GM21619 (cell line): Measurements from ENCODE around the gene CIB4.
"Not testable (repeated sequence)": the region's sequence is repeated elsewhere in the genome, so short reads cannot be mapped to it uniquely, and the experiment has no call there.

ENCODE experiments used
- ATAC-seq: cut with Tn5 transposase; IDR thresholded peaks from one replicate; pipeline ENCODE4 v1.9.1; 2021; ENCODE audit not compliant: unreplicated experiment

The CIB4 gene

DNA sequence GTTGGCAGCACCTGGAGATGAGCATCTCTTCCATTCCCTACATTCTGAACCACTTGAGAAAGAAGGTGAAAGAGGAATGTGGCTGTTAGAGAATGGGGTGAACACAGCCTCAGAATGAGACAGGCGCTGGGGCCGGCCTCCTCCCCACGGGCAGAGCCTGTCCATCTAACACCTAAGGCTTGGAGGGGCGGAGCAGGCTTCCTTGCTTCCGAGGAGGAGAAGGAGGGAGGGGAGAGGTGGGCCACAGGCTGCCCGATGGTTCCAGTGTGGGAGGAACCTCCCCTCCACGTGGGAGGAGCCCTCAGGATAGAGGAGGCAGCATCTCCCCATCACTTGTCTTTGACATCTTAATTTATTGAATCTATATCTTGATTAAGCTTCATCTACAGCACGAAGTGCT, 68.6 kb downstream of the CIB4 start:
- ATAC-seq = no peak

DNA sequence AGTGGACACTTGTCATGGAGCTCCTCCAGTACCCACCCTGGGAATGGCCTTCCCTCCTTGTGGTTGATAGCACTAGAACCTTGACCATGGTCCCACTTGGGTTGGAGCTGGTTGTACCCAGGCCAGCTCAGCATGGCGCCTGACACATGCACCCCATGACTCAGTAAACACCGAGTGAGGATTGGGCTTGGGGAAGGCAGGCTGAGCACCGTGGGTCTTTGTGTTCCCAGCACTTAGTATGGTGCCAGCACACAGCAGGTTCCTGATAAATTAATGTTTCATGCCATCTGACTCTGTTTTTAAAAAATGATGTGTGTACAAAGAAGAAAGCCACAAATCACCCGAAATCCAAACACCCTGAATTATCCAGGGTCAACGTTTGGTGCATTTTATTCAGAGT, 69.8 kb downstream of the CIB4 start:
- no peak for ATAC-seq

DNA sequence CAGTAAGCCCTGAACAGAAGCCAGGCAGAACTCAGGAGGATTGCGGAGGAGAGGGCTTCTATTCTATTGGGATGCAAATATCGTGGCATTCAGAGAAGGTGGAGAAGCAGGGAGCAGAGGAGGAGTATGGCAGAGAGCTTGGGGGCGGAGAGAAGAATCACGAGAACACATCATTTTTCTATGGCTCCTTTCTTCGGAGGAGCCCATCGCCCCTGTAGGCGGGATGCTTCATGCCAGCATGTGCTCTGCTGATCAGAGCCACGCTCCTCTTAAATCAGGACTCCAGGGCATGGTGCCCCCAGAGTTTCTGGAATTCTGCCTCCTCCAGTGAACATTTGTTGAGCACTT, 71.1 kb downstream of the CIB4 start:
- no peak for ATAC-seq

DNA sequence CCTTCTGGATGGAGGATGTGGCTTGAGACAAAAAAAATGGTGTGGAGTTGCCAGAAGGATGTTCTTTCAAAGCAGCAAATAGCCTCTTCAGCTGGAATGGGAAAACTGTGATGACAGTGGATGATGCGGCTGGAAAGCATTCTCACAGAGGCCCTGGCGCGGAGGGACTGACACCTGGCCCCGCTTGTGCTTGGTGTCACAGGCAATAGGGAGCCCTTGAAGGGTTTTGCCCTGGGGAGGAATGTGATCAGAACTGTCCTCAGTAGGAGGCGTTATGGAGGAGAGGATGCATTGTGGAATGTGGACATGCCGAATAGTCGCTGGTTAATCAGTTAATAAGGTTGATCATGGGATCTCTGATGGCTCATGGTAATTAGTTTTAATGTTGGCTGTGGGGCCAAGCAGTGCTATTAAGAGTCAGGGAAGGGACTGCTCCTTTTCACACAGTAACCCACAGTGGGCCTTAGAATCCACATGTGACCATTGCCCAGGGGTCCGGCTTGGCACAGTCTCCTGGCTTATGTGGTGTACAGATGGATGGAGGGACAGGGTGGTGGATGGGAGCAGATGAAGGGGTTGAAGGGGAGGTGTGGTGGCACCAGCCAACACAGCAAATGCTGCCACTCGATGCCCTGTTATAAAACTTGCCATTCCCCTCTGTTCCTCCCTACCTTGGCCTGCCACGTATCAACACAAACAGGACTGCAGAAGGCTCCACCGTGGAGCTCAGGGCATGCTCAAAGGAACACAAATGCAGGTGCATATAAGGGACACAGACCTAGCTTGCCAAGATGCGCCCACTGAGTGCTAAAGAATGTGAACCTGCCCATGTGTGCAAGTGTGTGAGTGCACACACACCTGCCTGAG, 71.7 kb downstream of the CIB4 start:
- ATAC-seq = no peak

DNA sequence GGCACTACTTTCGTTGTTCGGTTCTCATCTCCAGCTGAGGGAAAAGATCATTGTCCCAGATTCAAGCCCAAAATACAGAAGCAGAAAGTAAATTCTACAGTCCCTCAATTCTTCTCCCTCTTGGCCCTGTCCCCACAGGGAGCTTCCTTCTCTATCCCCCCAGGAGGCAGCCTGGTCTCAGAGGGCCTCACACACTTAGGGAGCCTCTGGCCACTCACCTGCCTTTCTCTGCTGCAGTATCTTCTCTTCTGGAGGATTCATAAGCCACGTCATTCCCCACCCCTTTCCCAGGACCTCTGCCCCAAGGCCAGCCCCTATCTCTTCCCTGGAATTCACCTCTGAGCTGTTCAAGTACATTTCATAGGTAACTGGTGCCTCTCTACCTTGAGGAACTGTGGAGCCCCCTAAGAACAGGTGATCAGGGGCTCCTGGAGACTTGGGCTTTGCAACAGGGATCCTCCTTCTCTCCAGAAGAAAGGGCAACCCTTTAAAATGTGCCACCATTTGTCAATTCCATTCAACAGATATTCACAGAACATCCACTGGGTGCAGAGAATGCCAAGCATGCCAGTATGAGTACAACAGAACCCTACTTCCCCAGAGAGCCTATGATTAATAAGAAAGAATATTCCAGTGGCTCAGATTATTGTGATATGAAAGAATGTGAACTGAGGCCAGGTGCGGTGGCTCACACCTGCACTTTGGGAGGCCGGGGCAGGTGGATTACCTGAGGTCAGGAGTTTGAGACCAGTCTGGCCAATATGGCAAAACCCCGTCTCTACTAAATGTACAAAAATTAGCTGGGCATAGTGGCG, 72.9 kb downstream of the CIB4 start:
- ATAC-seq = no peak

DNA sequence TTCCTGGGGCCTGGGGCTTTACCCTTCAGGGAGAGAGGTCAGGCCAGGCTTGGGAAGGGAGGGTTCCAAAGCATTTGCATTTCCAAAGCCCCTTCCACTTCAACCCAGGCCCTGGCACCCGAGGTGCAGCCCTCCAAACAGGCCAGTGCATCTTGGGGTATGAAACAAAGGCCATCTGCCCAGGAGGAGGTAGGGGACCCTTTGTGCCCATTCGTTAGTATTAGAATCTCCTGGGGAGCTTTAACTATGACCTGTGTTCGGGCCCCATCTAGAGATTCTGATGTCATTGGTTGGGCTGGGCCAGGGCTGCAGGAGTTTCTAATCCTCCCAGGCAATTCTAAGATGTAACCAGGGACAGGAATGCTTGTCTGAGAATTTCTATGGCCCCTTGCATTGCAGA, 73.6 kb downstream of the CIB4 start:
- no peak for ATAC-seq

DNA sequence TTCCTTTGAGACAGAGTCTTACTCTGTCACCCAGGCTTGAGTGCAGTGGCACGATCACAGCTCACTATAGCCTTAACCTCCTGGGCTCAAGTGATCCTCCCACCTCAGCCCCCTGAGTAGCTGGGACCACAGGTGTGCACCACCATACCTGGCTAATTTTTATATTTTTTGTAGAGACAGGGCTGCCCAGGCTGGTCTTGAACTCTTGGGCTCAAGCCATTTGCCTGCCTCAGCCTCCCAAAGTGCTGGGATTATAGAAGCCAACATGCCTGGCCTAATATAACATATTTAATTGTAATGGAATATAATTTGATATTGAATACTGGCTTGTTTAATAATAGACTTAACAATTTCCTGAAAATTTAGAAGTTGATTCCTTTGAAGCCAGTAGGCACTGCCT, 74.4 kb downstream of the CIB4 start:
- not testable (repeated sequence) for ATAC-seq

DNA sequence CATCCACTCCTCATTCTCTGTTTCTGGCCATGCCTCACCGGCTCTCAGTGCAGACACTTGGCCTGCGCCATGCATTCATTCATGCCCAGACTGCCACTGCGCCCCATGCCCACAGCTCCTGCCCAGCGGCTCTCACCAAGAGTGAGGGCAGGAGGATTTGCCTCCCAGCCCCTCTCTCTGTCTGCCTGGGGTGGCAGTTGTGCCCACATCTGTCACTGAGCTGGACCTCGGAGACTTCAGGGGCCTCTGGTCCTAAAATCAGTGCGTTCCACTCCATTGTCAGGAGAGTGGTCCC, 75.1 kb downstream of the CIB4 start:
- ATAC-seq = no peak

DNA sequence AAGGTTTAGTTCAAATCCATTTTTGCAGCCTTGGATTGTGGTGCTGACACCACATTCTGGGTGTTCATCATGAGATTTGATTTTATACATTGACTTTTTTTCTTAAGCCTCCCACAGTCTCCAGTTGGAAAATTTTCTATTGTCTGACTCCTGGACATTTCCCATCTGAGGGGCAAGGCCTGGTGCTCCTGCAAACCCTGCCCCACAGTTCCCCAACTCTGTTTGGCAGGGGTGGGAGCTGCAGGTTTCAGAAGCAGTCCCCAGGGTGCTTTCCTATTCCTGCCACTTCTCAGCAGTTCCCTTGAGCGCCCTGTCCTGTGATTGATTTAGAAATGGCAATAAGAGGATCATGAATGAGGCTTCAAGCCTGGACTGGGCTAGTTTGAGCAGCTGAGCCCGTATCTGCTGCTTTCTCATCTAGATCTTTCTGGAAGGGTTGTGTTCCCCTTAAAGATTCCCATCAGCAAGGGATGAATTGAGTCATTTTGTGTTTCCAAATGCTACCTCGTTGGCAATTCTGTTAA, 77.0 kb downstream of the CIB4 start:
- no peak for ATAC-seq

DNA sequence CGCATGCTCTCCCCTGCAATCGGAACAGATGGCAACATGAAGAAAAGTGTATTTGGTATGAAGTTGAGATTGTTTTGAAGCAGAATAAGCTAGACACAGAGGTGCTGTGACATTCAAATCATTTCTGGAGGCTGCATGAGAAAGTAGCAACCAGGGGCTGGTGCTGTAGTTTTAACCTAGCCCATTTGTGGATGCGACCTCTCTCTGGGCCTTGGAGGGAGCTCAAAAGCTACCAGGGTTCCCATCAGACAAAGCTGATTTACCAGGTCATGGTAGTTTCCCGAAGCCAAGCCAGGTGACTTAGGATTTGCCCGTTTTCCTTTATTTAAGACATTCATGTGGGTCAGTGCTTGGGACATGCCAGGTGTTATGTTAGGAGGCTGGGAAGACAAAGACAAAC, 77.5 kb downstream of the CIB4 start:
- ATAC-seq = no peak

DNA sequence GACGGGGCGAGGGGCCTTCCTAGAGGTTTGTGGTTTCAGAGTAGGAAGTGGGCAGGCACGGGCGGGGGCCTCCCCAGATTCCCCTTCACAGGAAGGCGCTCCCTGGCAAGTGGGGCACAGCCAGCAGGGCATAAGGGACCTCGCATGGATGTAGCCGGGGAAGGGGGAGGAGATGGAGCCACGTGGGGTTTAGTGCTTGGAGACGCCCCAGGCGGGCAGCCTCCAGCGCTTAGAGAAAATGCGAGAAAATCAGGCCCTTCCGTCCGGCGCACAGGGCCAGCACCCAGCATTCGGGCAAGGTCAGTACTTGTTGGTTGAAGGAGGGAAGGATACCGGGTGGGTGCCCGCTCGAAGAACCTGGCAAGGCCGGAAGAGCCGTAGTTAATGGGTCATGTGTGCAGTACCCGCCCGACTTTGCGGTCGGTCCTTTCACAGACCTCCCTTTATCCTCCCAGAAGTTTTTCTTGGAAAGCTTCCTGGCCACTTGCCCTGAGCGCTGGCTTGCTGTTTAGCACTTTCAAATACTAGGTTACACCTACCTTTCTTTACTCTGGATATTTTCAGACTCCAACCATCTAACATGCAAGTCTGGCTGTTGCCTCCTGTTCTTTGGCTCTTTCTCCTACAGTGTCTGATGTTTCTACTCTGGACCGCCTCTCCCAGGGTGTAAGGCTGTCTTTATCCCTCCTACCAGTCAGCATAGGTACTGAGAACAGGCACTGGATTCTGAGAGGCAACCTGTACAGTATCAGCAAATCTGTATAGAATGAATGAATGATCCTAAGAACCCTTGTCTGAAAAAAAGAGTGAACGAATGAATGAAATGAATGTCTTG, 78.1 kb downstream of the CIB4 start:
- no peak for ATAC-seq

DNA sequence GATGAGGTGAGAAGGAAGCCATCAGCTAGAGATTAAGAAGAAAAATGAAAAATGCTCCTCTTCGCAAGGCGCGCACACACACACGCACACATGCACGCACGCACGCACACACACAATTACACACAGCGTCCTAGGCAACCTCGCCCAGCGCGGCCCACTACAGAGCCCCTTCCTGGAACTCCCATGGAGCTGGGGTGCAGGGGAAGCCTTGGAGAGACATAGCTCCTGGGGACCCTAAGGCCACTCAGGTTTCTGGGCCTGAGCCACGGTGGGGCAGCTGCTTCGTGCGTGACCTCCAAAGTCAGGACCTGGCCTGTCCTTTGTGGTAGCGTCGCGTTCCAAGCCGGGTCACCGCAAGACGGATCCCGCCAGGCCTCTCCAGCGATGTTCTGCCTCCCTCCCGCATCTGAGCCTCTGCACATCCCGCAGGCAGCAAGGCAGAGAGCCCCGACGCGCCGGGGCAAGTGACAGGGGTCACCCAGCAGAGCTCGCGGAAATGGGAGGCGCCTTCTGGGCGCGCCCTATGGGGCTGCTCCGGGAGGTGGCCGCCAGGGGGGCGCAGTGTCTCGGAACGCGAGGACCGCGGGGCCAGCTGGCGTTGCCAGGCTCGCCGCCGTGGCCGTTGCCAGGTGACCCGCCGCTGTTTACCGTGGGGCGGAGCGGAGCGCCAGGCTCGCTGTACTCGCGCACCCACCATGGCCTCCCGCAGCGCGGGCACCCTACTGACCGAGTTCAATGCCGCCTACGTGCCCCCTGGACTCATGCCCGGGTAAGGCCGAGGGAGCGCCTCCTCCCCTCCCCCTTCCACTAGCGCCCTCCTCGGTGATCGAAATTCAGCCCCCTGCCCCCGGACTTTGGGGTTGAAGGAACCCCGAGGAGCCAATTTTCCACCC, 79.0 kb downstream of the CIB4 start:
- ATAC-seq = no peak

DNA sequence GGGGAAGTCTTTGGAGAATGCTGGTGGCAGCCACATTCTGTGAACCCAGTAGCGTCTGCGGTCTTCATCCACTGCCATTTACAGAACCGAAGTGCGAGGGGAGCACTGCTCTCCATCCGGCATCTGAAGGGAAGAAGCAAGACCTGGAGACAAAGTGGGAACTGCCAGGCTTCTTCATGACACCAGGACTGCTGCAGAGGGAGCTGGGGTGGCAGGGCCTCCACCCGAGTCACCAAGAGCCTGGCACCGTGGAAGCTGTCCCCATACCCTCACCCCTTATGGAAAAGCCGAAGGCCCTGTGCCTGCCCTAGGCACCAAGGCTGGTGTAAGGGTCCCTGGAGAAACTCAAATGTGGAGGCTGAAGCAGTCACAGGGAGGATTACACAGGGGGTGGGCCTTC, 79.8 kb downstream of the CIB4 start:
- ATAC-seq = no peak

DNA sequence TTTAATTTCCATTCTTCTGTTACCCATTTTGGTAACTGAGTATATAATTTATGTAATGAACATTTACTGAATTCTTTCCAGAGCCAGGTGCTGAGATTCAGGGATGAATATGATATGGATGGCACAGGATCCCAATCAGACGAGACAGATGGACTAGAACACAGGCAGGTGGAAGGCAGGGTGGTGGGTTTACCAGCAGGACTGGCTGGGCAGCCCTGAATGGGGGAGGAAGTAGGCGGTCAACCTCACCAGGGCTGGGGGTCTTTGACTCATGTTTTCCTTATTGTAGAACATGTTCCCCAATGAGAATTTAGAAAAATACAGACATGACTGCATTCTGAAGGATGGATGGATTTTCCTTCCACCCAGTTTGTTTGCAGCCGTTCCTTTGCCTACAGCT, 80.3 kb downstream of the CIB4 start:
- no peak for ATAC-seq

DNA sequence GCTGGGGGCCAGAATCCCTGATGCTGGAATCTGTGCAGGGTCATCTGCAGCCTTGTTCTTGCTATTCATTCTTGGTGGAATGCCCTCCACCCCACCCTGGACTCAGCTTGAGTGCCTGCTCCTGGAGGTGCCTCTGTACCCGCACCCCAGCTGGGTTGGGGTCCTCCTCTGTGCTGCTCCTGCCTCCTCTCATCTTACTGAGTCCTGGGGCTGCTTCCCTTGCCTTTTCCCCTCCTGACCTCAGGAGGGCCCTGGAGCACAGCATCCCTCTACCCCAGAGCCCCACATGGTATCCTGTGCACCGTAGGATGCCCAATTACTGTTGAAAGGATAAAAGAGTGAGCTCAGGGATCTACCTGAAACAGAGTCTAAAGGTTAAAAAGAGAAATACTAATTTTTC, 81.6 kb downstream of the CIB4 start:
- ATAC-seq = no peak

DNA sequence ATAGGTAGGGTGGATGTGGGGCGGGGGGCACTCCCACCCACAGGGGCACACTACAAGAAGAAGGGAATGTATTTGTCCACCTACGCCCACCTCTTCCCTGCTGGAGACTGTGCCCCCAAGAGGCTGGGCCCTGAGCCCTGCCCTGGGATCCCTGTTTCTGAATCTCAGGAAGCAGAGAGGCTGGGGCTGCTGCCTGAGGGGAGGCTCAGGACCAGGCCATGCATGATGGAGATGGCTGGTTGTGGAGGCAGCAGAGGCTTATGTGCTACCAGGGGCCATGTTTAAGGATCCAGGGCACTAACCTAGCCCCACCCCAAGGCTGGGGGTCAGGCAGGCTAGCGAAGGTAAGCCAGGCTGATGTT, 82.1 kb downstream of the CIB4 start:
- no peak for ATAC-seq

DNA sequence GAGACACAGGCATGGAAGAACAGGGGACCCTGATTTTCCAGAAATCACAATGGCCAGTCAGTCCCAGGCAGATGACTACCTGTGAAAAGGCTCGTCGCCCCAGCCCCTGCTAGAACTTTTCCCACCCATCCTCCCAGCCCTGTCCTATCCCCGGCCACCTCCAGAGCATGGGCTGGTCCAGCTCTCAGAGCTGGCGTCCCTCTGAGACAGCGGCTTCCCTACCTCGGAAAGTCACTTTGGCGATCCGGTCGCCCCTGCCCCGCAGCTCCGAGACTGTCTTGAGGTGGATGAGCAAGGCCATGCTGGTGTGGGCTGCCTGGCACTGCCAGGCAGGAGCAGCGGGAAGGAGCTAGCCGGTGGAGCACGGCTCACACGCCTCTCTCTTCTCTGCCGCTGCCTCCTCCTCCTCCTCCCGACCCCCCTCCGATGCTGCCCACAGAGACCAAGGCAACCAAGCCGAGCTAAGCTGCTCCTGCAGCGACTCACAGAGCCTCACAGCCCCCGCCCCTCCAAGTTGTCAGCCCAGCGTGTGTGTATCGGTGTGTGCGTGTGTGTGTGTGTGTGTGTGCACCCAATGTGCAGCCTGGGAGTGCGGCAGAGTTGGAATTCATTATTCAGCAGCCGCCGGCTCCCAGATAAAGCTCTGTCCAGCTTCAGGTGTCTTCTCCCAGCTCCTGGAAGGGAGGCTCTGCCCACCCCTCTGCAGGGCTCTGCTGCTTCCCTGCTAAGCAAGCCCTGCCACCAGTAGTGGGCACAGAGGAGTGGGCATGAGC, 82.7 kb downstream of the CIB4 start:
- ATAC-seq = no peak

DNA sequence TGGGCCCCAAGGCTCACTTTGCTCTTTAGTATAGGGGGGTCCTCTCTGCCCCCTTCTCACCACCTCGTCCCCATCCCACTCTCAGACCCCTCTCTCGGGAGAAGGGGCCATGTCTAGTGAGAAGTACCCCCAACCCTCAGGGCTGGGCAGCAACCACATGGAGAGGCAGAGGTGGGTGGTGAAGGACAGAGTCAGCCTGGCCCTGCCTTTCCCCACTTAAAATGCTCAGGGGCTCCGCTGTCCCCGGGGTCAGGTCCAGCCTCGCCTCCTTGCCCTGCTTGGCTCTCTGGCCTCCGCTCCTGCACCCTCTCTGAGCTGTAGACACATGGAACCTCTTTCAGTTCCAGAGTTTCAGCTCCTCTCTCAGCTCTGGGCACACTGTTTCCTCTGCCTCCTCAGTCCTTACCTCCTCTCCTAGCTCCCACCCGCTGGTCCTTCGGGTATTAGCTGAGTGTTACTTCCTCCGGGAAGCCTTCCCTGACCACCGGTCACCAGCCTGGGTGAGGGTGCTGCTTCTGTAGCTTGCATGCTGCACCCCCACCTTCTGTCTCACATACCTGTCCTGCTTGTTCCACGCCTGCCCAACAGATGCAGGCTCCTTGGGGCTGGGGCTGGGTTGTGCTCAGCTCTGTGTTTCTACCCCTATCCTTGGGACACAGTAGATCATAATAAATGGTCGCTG, 83.8 kb downstream of the CIB4 start:
- no peak for ATAC-seq
